RWPE2 (cell line): Measurements from ENCODE around the gene ADGRL4.

Source experiments
- ATAC-seq: fragments of 200-7000 bp; cut with Tn5 transposase; 3 replicates; pipeline ENCODE4 v1.9.1; 2021; ENCODE audit warnings: low read depth
- DNase-seq: peaks from one replicate; pipeline ENCODE4 v3.0.0-alpha.2; 2020; ENCODE audit warnings: low spot score
- H3K27ac ChIP-seq: fragments of 450-650 bp; 2 replicates; pipeline ENCODE4 v1.5.1; 2017; ENCODE audit warnings: mild to moderate bottlenecking; ENCODE audit not compliant: poor library complexity, severe bottlenecking
- H3K27me3 ChIP-seq: fragments of 250-450 bp; sonication (Bioruptor Pico); 2 replicates; pipeline ENCODE4 v1.5.1; 2021; ENCODE audit warnings: mild to moderate bottlenecking, moderate library complexity; ENCODE audit not compliant: insufficient read depth, poor library complexity, severe bottlenecking
- H3K36me3 ChIP-seq: fragments of 250-450 bp; sonication (Bioruptor Pico); 2 replicates; pipeline ENCODE4 v1.5.1; 2020; ENCODE audit warnings: low read depth, mild to moderate bottlenecking, moderate library complexity
- H3K4me1 ChIP-seq: fragments of 250-450 bp; sonication (Bioruptor Pico); 2 replicates; pipeline ENCODE4 v1.5.1; 2021; ENCODE audit warnings: mild to moderate bottlenecking, moderate library complexity; ENCODE audit not compliant: insufficient read depth, poor library complexity, severe bottlenecking
- H3K4me3 ChIP-seq: fragments of 250-450 bp; sonication (Bioruptor Pico); 2 replicates; pipeline ENCODE4 v1.5.1; 2021; ENCODE audit warnings: mild to moderate bottlenecking, moderate library complexity; ENCODE audit not compliant: severe bottlenecking
- H3K9me3 ChIP-seq: fragments of 250-450 bp; sonication (Bioruptor Pico); 2 replicates; pipeline ENCODE4 v1.5.1; 2021; ENCODE audit warnings: mild to moderate bottlenecking, moderate library complexity; ENCODE audit not compliant: severe bottlenecking
- CTCF ChIP-seq: fragments of 450-650 bp; IDR thresholded peaks from one replicate; pipeline ENCODE4 v1.5.1; 2017; ENCODE audit warnings: mild to moderate bottlenecking, moderate library complexity; ENCODE audit not compliant: poor library complexity, severe bottlenecking

Gene ADGRL4

GRCh38 chr1:79042539-79042938 is 36.0 kb upstream of the ADGRL4 start:
- TF ChIP-seq CTCF: no peak
- Histone ChIP-seq H3K27ac (no peak overlapping the region), H3K27me3 (no peaks in the 10 kb centered on the region), H3K4me1 (peaks cover 6% of the 10 kb centered on the region), H3K4me3 (no peak overlapping the region), H3K36me3 (no peaks in the 10 kb centered on the region), H3K9me3 (no peaks in the 10 kb centered on the region)
- ATAC-seq (no peak), DNase-seq (no peak)

DNA sequence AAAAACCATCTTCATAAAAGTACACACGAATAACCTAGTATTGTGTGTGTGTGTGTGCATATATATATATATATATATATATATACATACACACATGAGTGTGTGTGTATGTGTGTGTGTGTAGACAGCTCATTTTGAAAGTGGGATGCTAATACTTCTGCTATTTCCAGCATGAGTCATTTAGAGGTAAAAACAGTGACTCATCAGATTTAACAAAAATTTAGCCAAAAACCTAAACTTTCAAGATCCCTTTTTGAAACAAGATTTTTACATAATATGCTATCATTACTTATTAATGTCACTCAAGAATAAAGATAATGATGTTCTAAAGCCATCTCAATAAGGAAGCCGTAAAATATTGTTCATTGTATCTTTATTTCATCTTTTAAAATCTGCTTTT is 35.6 kb upstream of the ADGRL4 start:
- ATAC-seq: 0 out of 3 replicates have a peak, but pooled peaks have one; percentile 50
- Histone ChIP-seq H3K27me3 (no peaks in the 10 kb centered on the region), H3K36me3 (no peaks in the 10 kb centered on the region), H3K4me1 (peaks cover 6% of the 10 kb centered on the region), H3K4me3 (no peak overlapping the region), H3K9me3 (no peaks in the 10 kb centered on the region), H3K27ac (no peak overlapping the region)
- TF ChIP-seq CTCF: no peak
- DNase-seq: no peak

- Histone ChIP-seq H3K4me1 (peaks cover 6% of the 10 kb centered on the region), H3K4me3 (no peak overlapping the region), H3K36me3 (no peaks in the 10 kb centered on the region), H3K27me3 (no peaks in the 10 kb centered on the region), H3K9me3 (no peaks in the 10 kb centered on the region), H3K27ac (no peak overlapping the region)
- TF ChIP-seq CTCF: no peak
- DNase-seq (no peak), ATAC-seq (no peak)
These were observed 35.1 kb upstream of the ADGRL4 start for GRCh38 chr1:79041666-79042065.

GRCh38 chr1:79040424-79041082 is 34.0 kb upstream of the ADGRL4 start:
- Histone ChIP-seq H3K4me3 (no peak overlapping the region), H3K4me1 (peaks cover 6% of the 10 kb centered on the region), H3K36me3 (no peaks in the 10 kb centered on the region), H3K27me3 (no peaks in the 10 kb centered on the region), H3K9me3 (no peaks in the 10 kb centered on the region), H3K27ac (no peak overlapping the region)
- no peak for ATAC-seq
- TF ChIP-seq CTCF: no peak
- DNase-seq: no peak

DNA sequence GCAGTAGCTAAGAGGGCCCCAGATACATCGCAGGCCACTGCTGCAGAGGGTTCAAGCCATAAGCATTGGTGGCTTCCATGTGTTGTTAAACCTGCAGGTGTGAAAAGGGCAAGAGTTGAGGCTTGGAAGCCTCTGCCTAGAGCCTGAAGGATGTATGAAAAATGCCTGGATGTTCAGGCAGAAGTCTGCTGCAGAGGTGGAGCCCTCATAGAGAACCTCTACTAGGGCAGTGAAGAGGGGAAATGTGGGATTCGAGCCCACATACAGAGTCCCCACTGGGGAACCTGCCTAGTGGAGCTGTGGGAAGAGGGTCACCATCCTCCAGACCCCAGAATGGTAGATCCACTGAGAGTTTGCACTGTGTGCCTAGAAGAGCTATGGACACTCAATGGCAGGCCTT is 30.6 kb upstream of the ADGRL4 start:
- H3K27ac ChIP-seq: no peak overlapping the region
- no peaks in the 10 kb centered on the region for H3K27me3 ChIP-seq
- ATAC-seq (no peak), DNase-seq (no peak)
- no peaks in the 10 kb centered on the region for H3K36me3 ChIP-seq
- TF ChIP-seq CTCF: no peak
- H3K9me3 ChIP-seq: no peaks in the 10 kb centered on the region
- H3K4me3 ChIP-seq: no peak overlapping the region
- no peaks in the 10 kb centered on the region for H3K4me1 ChIP-seq
